ENCODE data around the gene PLPP4.

The PLPP4 gene

GRCh38 chr10:120456626-120457430, at the start of gene PLPP4:
TSS of gene PLPP4 (plus strand) at chr10:120457227. CDS start at chr10:120457306, 79 bp downstream.
- DNase-seq (ENCODE audit: low spot score), result no peak

GRCh38 chr10:120409816-120410215, 47.2 kb upstream of the PLPP4 start:
- DNase-seq (ENCODE audit: low spot score), result no peak

GRCh38 chr10:120414946-120415345, 42.1 kb upstream of the PLPP4 start:
- no peak for DNase-seq (ENCODE audit: low spot score)

GRCh38 chr10:120415709-120416330, 41.2 kb upstream of the PLPP4 start:
- DNase-seq (ENCODE audit: low spot score), result peak; percentile 10

- peak; percentile 1 for DNase-seq (ENCODE audit: low spot score)
These were observed 36.6 kb upstream of the PLPP4 start for GRCh38 chr10:120420421-120420820.

- no peak for DNase-seq (ENCODE audit: low spot score)
These were observed 35.8 kb upstream of the PLPP4 start for GRCh38 chr10:120421250-120421649.

- no peak for DNase-seq (ENCODE audit: low spot score)
These were observed 34.6 kb upstream of the PLPP4 start for GRCh38 chr10:120422457-120422856.

- DNase-seq (ENCODE audit: low spot score), result peak; percentile 58
These were observed 33.4 kb upstream of the PLPP4 start for GRCh38 chr10:120423431-120424197.

- no peak for DNase-seq (ENCODE audit: low spot score)
These were observed 32.9 kb upstream of the PLPP4 start for GRCh38 chr10:120424198-120424464.

- DNase-seq (ENCODE audit: low spot score), result no peak
These were observed 30.7 kb upstream of the PLPP4 start for GRCh38 chr10:120426306-120426705.

GRCh38 chr10:120428754-120429153, 28.3 kb upstream of the PLPP4 start:
- no peak for DNase-seq (ENCODE audit: low spot score)

- no peak for DNase-seq (ENCODE audit: low spot score)
These were observed 27.6 kb upstream of the PLPP4 start for GRCh38 chr10:120429395-120429794.

GRCh38 chr10:120431251-120431651, 25.8 kb upstream of the PLPP4 start:
- DNase-seq (ENCODE audit: low spot score), result no peak

- no peak for DNase-seq (ENCODE audit: low spot score)
These were observed 24.8 kb upstream of the PLPP4 start for GRCh38 chr10:120432209-120432608.

- no peak for DNase-seq (ENCODE audit: low spot score)
These were observed 23.9 kb upstream of the PLPP4 start for GRCh38 chr10:120433141-120433540.

GRCh38 chr10:120436439-120437112, 20.5 kb upstream of the PLPP4 start:
- DNase-seq (ENCODE audit: low spot score), result no peak

GRCh38 chr10:120437541-120437940, 19.5 kb upstream of the PLPP4 start:
- DNase-seq (ENCODE audit: low spot score), result no peak

- DNase-seq (ENCODE audit: low spot score), result no peak
These were observed 5.1 kb upstream of the PLPP4 start for GRCh38 chr10:120451968-120452367.

GRCh38 chr10:120453319-120453718, 3.7 kb upstream of the PLPP4 start:
- DNase-seq (ENCODE audit: low spot score), result no peak

GRCh38 chr10:120453886-120454285, 3.1 kb upstream of the PLPP4 start:
- no peak for DNase-seq (ENCODE audit: low spot score)

GRCh38 chr10:120455004-120455403, 2.0 kb upstream of the PLPP4 start:
- no peak for DNase-seq (ENCODE audit: low spot score)

GRCh38 chr10:120455606-120456005, 1.4 kb upstream of the PLPP4 start:
- DNase-seq (ENCODE audit: low spot score), result no peak
